WI38 (cell line): ENCODE data around the gene SEZ6.

ENCODE experiments used
- H3K4me3 ChIP-seq: 2 replicates; pipeline ENCODE4 v1.5.1; 2011; ENCODE audit warnings: low read depth, mild to moderate bottlenecking, control low read depth, low read length
- CTCF ChIP-seq: IDR thresholded peaks from 2 replicates; pipeline ENCODE4 v1.5.1; 2012; ENCODE audit warnings: low read depth, mild to moderate bottlenecking, control low read depth, low read length

The SEZ6 gene

GRCh38 chr17:29042026-29042678, 36.3 kb upstream of the SEZ6 start:
- H3K4me3 ChIP-seq: no peak overlapping the region
- TF ChIP-seq CTCF: no peak

- no peak overlapping the region for H3K4me3 ChIP-seq
- TF ChIP-seq CTCF: no peak
Measured at GRCh38 chr17:29041571-29041970, 35.7 kb upstream of the SEZ6 start.

- TF ChIP-seq CTCF: no peak
- H3K4me3 ChIP-seq: no peak overlapping the region
Measured at GRCh38 chr17:29041091-29041490, 35.3 kb upstream of the SEZ6 start.

GRCh38 chr17:29039764-29040598, 34.1 kb upstream of the SEZ6 start:
- H3K4me3 ChIP-seq: no peak overlapping the region
- no peak for TF ChIP-seq CTCF

- TF ChIP-seq CTCF: no peak
- H3K4me3 ChIP-seq: no peak overlapping the region
Measured at GRCh38 chr17:29038085-29038795, 32.4 kb upstream of the SEZ6 start.

- no peak overlapping the region for H3K4me3 ChIP-seq
- no peak for TF ChIP-seq CTCF
Measured at GRCh38 chr17:29037739-29038084, 31.9 kb upstream of the SEZ6 start.

- TF ChIP-seq CTCF: no peak
- no peak overlapping the region for H3K4me3 ChIP-seq
Measured at GRCh38 chr17:29036584-29036983, 30.8 kb upstream of the SEZ6 start.
